ENCODE data around the gene AHNAK2.
"Not testable (repeated sequence)": the region's sequence is repeated elsewhere in the genome, so short reads cannot be mapped to it uniquely, and the experiment has no call there.

The AHNAK2 gene

GRCh38 chr14:104945266-104945665 is 32.9 kb downstream of the AHNAK2 start:
- in situ Hi-C loops (cut with HindIII; ENCODE audit: low pct_ligation_motif_present, low pct_unique_long_range_greater_than_20kb, low sequenced_read_pairs); DNase-seq: not testable (repeated sequence)

GRCh38 chr14:104944436-104945205 is 33.6 kb downstream of the AHNAK2 start:
- in situ Hi-C loops (cut with HindIII; ENCODE audit: low pct_ligation_motif_present, low pct_unique_long_range_greater_than_20kb, low sequenced_read_pairs); DNase-seq: not testable (repeated sequence)

GRCh38 chr14:104944016-104944308 is 34.2 kb downstream of the AHNAK2 start:
- in situ Hi-C loops (cut with HindIII; ENCODE audit: low pct_ligation_motif_present, low pct_unique_long_range_greater_than_20kb, low sequenced_read_pairs) = not testable (repeated sequence)

DNA sequence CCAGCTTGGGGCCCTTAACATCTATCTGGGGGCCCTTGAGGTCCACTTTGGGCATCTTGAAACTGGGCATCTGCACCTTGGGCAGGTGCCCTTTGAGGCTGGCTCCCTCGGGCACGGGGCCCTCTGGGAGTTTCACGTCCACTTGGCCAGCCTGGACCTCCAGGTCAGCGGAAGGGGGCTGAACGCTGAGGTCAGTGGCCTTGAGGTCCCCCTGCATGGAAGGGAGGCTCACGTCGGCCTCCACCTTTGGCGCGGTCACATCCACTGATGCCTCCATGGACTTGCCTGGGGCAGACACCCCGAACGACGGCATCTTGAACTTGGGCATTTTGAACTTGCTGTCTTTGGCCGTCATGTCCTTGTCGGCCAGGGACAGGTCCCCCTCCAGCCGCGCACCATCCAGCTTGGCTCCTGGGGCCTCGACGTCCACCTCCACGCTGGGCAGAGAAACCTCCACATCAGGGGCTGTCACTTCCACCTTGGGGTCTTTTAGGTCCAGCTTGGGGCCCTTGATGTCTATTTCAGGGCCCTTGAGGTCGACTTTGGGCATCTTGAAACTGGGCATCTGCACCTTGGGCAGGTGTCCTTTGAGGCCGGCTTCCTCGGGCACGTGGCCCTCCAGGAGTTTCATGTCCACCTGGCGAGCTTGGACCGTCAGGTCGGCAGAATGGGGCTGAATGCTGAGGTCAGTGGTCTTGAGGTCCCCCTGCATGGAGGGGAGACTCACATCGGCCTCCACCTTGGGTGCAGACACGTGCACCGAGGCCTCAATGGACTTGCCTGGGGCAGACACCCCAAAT is 34.8 kb downstream of the AHNAK2 start:
- in situ Hi-C loops (cut with HindIII; ENCODE audit: low pct_ligation_motif_present, low pct_unique_long_range_greater_than_20kb, low sequenced_read_pairs) = not testable (repeated sequence)

More at GRCh38 chr14:104944016-104944308, 34.2 kb downstream of the AHNAK2 start:
- DNase-seq = not testable (repeated sequence)

GRCh38 chr14:104942586-104942985 is 35.6 kb downstream of the AHNAK2 start:
- DNase-seq = no peak
- in situ Hi-C loops (cut with HindIII; ENCODE audit: low pct_ligation_motif_present, low pct_unique_long_range_greater_than_20kb, low sequenced_read_pairs) = no loop called here

More for the DNA sequence above, 34.8 kb downstream of the AHNAK2 start:
- not testable (repeated sequence) for DNase-seq

DNA sequence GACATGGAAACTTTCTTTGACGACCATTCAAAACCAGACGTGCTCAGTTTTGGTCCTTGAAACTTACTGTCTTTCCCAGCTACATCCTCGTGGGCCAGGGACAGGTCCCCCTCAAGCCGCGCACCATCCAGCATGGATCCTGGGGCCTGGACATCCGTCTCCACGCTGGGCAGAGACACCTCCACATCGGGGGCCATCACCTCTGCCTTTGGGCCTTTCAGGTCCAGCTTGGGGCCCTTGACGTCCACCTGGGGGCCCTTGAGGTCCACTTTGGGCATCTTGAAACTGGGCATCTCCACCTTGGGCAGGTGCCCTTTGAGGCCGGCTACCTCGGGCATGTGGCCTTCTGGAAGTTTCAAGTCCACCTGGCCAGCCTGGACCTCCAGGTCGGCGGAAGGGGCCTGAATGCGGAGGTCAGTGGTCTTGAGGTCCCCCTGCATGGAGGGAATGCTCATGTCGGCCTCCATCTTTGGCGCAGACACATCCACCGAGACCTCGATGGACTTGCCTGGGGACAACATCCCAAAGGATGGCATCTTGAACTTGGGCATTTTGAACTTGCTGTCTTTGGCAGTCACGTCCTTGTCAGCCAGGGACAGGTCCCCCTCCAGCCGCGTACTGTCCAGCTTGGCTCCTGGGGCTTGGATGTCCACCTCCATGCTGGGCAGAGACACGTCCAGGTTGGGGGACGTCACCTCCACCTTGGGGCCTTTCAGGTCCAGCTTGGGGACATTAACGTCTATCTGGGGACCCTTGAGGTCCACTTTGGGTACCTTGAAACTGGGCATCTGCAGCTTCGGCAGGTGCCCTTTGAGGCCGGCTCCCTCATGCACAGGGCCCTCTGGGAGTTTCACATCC is 36.4 kb downstream of the AHNAK2 start:
- in situ Hi-C loops (cut with HindIII; ENCODE audit: low pct_ligation_motif_present, low pct_unique_long_range_greater_than_20kb, low sequenced_read_pairs) = no loop called here
- DNase-seq = no peak

GRCh38 chr14:104940526-104941150 is 37.5 kb downstream of the AHNAK2 start:
- DNase-seq = no peak
- in situ Hi-C loops (cut with HindIII; ENCODE audit: low pct_ligation_motif_present, low pct_unique_long_range_greater_than_20kb, low sequenced_read_pairs) = no loop called here

DNA sequence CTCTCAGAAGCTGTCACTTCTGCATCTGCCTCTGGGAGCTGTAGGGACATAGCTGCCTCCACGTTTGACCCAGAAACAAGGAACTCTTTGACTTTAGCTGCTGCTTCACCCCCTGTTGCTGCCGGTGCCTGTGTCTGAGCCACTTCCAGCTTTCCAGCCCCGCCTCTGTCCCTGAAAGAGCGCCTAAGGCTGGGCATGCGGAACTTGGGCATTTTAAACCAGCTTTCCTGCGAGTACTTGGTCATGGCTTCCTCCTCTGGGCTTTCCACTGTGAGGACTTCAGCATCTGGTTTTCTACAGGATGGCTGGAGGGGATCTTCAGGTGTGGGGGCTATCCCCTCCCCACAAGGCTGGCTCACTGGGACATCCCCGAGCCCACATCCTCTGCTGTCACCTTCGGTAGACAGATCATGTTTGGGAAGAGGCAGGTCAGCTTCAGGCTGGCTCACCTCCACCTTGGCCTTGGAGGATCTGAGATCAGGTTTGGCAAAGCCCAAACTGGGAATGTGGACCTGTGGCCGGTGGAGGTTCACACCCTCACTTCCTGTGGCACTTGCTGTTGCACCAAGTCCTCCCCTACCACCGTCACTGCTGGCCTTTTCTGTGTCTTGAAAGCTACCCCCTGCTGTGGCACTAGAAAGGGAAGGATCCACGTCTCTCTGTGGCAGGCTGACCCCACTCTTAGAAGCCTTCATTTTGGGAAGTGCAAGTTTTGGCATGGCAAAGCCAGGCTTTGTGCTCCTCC is 38.3 kb downstream of the AHNAK2 start:
- in situ Hi-C loops (cut with HindIII; ENCODE audit: low pct_ligation_motif_present, low pct_unique_long_range_greater_than_20kb, low sequenced_read_pairs) = no loop called here
- no peak for DNase-seq

- in situ Hi-C loops (cut with HindIII; ENCODE audit: low pct_ligation_motif_present, low pct_unique_long_range_greater_than_20kb, low sequenced_read_pairs) = no loop called here
- DNase-seq = no peak
Observed at GRCh38 chr14:104938960-104939359, 39.2 kb downstream of the AHNAK2 start.

DNA sequence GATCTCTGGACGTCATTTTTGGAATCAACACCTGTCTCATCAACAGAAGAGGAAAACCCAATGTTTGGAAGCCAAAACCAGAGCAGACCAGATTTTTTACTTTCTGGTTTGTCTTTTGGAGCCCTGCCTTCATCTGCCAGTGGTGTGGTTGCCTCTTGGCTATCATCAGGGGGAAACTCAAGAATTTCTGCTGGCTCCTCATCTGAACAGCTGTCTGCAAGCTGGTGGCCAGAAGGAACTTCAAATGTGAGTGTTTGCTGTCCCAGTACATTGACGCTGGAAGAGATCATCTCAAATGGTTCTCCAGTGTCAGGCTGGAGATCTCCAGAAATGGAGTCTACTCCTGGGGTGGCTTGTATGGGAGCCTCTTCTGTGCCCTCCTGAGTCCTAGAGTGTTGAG is 39.7 kb downstream of the AHNAK2 start:
- in situ Hi-C loops (cut with HindIII; ENCODE audit: low pct_ligation_motif_present, low pct_unique_long_range_greater_than_20kb, low sequenced_read_pairs) = no loop called here
- DNase-seq = no peak

- in situ Hi-C loops (cut with HindIII; ENCODE audit: low pct_ligation_motif_present, low pct_unique_long_range_greater_than_20kb, low sequenced_read_pairs) = no loop called here
- no peak for DNase-seq
Observed at GRCh38 chr14:104937694-104938365, 40.3 kb downstream of the AHNAK2 start.

DNA sequence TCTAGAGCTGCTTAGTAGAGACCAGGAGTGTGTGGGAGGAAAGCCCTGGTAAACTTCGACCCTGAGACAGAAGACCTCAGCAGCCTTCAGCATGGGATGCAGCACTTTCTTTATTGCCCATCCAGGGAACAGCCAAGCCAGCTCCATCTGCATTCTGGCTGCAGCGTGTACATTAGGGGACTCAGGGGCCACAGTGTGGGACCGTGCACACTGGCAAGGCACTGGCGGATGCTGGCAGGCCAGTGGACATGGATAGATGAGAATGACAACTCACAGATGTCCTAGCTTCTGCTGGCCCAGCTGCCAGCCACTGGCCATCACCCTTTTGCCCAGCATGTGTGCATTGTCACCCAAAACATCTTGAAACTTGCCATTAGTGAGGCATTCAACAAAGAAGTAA is 41.0 kb downstream of the AHNAK2 start:
- in situ Hi-C loops (cut with HindIII; ENCODE audit: low pct_ligation_motif_present, low pct_unique_long_range_greater_than_20kb, low sequenced_read_pairs) = no loop called here
- DNase-seq = no peak

DNA sequence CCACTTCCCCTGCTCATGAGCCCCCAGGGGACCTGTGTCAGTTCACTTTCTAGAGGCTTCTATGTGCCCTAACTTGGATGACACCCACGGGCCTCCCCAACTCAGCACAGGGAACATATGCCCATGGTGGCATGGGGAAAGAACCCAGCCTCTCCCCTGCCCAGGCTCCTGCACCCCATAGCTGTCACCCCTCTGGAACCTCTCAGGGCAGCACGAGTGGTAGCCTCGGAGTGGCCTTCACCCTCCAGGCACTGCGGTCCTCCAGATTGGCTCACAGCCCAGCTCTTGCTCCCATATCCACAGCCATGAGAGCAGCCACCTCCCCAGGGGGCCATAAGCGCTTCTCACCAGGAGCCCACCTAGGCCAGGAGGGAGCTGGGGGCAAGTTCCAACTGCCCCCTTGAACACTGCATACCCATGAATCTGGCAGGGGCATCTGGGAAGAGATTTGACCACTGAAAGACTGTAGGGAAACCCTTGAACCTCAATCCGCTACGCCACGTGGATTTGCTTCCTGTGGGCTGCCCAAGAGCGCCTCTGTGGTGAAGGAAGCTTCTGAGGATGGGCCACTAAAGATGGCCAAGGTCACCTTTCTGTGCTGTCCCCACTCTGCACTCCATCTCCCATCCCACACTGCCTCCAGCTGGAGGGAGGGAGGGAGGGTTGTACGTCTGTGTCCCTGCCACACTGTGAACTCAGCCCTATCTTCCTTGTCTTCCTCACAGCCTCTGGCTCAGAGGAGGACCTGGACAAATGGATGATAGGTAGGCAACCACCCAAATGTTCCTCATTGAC is 41.6 kb downstream of the AHNAK2 start:
- DNase-seq = no peak
- in situ Hi-C loops (cut with HindIII; ENCODE audit: low pct_ligation_motif_present, low pct_unique_long_range_greater_than_20kb, low sequenced_read_pairs) = no loop called here

- in situ Hi-C loops (cut with HindIII; ENCODE audit: low pct_ligation_motif_present, low pct_unique_long_range_greater_than_20kb, low sequenced_read_pairs) = no loop called here
- DNase-seq = no peak
Observed at GRCh38 chr14:104935955-104936354, 42.2 kb downstream of the AHNAK2 start.

DNA sequence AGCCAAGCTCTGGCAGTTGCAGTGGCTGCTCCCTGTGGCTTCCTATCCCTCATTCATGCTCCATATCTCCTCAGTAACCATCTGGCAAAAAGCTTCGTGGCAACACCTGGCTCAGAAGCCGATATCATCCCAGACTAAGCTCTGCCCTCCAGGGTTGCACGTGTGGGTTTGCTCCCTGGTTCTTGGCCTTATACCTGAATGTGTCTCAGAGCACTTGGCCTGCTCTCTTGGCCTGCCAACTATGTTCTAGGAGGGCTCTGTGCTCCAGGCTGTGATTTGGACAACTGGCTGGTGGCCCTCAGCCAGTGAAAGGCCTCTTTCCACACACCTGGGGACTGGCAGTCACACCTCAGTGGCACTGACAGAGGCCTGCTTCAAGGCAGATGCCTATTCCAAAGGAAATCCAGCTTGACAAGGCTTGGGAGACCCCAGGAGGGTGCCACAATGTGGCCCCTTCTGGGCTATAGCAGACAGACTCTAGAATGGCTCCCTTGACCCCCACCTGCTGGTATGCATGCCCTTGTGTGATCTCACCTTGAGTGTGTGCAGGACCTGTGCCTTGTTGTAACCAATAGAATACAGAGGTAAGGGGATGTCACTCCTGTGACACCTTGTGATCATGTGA is 43.0 kb downstream of the AHNAK2 start:
- in situ Hi-C loops (cut with HindIII; ENCODE audit: low pct_ligation_motif_present, low pct_unique_long_range_greater_than_20kb, low sequenced_read_pairs) = no loop called here
- DNase-seq = no peak
